HepG2 (cell line): ENCODE results near the gene CALM1. TPM values are rescaled to one million over a fixed set of nuclear protein-coding genes. Genes with fewer than 3 reads are reported as not detected.

Experiments
- DNMT3B ChIP-seq: conservative IDR thresholded peaks from 2 replicates; pipeline ENCODE4 v1.6.1; 2016; ENCODE audit warnings: missing biosample characterization, control low read depth
- JUN ChIP-seq: sonication (generic); formaldehyde crosslinking; IDR thresholded peaks from 2 replicates; pipeline ENCODE4 v1.4.0; 2020; ENCODE audit warnings: mild to moderate bottlenecking, missing genetic modification reagents
- MAZ ChIP-seq, 2 experiments: sonication (generic) in 1 of 2; formaldehyde crosslinking in 1 of 2; IDR thresholded peaks; 2 replicates each; pipeline versions ENCODE4 v1.5.0 to v1.6.1; 2012 to 2020; ENCODE audit warnings: low read depth in 2 of 2, mild to moderate bottlenecking in 2 of 2, borderline replicate concordance in 1 of 2, improper control_type of control experiment in 1 of 2, low read length in 1 of 2, missing genetic modification reagents in 1 of 2, moderate library complexity in 1 of 2
- MIXL1 ChIP-seq: IDR thresholded peaks from 2 replicates; pipeline ENCODE4 v1.6.1; 2016
- MLX ChIP-seq: IDR thresholded peaks from 2 replicates; pipeline ENCODE4 v1.6.1; 2016
- NPAS2 ChIP-seq: sonication (generic); formaldehyde crosslinking; IDR thresholded peaks from 2 replicates; pipeline ENCODE4 v1.8.0; 2022; ENCODE audit warnings: mild to moderate bottlenecking, missing genetic modification reagents, borderline replicate concordance
- PTBP1 ChIP-seq: fragments of 200-400 bp; formaldehyde crosslinking; IDR thresholded peaks from 2 replicates; pipeline ENCODE4 v1.6.1; 2018; ENCODE audit warnings: low read length, low read depth; ENCODE audit not compliant: poor library complexity, severe bottlenecking
- REL ChIP-seq: sonication (generic); formaldehyde crosslinking; conservative IDR thresholded peaks from 2 replicates; pipeline ENCODE4 v1.8.0; 2022; ENCODE audit warnings: mild to moderate bottlenecking, missing genetic modification reagents, moderate library complexity
- TEAD2 ChIP-seq: sonication (generic); formaldehyde crosslinking; IDR thresholded peaks from 2 replicates; pipeline ENCODE4 v1.9.0; 2021; ENCODE audit warnings: missing genetic modification reagents
- TFDP2 ChIP-seq: sonication (generic); formaldehyde crosslinking; IDR thresholded peaks from 2 replicates; pipeline ENCODE4 v1.4.0; 2020; ENCODE audit warnings: missing genetic modification reagents
- TIGD3 ChIP-seq: sonication (generic); formaldehyde crosslinking; IDR thresholded peaks from 2 replicates; pipeline ENCODE4 v1.5.1; 2020; ENCODE audit warnings: mild to moderate bottlenecking, missing genetic modification reagents, borderline replicate concordance
- ZBTB21 ChIP-seq: sonication (generic); formaldehyde crosslinking; IDR thresholded peaks from 2 replicates; pipeline ENCODE4 v1.4.0; 2020; ENCODE audit warnings: missing genetic modification reagents
- ZBTB40 ChIP-seq, 2 experiments: fragments of 450-650 bp in 1 of 2; sonication (generic) in 1 of 2; formaldehyde crosslinking in 1 of 2; IDR thresholded peaks; 2 replicates each; pipeline versions ENCODE4 v1.6.1 to v1.8.0; 2016 to 2022; ENCODE audit warnings: antibody characterized with exemption in 1 of 2, mild to moderate bottlenecking in 1 of 2, missing genetic modification reagents in 1 of 2
- ZNF432 ChIP-seq: sonication (generic); formaldehyde crosslinking; IDR thresholded peaks from 2 replicates; pipeline ENCODE4 v1.5.0; 2020; ENCODE audit warnings: missing genetic modification reagents, mild to moderate bottlenecking, borderline replicate concordance
- ZNF546 ChIP-seq: sonication (generic); formaldehyde crosslinking; conservative IDR thresholded peaks from 2 replicates; pipeline ENCODE4 v1.8.1; 2023; ENCODE audit warnings: mild to moderate bottlenecking, missing genetic modification reagents
- ZNF549 ChIP-seq: sonication (generic); formaldehyde crosslinking; IDR thresholded peaks from 2 replicates; pipeline ENCODE4 v1.5.0; 2020; ENCODE audit warnings: missing genetic modification reagents
- ZNF577 ChIP-seq: sonication (generic); formaldehyde crosslinking; IDR thresholded peaks from 2 replicates; pipeline ENCODE4 v1.4.0; 2020; ENCODE audit warnings: mild to moderate bottlenecking, low read depth, missing genetic modification reagents, borderline replicate concordance
- polyA plus RNA-seq, 8 experiments: library from polyadenylated mRNA; depleted of rRNA in 3 of 8; stranded (reverse) in 7 of 8; unstranded in 1 of 8; fragments of >200 nt; fragmentation: Illumina TruSeq in 4 of 8; extraction: Trizol in 4 of 8; gene quantifications; 2 replicates each; pipeline versions ENCODE4 v1.2.1 to v1.2.3, GENCODE V29; 2011 to 2016; ENCODE audit warnings: low read depth in 4 of 8, missing spikeins in 1 of 8, mixed read lengths in 1 of 8; ENCODE audit not compliant: insufficient read depth in 1 of 8
- total RNA-seq, 5 experiments: library from RNA; depleted of rRNA; stranded (reverse); fragments of >200 nt; fragmentation: Illumina TruSeq; extraction: Trizol; gene quantifications; 2 replicates each; pipeline ENCODE4 v1.2.3, GENCODE V29; 2016; ENCODE audit warnings: low read depth in 1 of 5

Gene CALM1
- total and polyA plus RNA-seq, 2 of the 13 experiments (the other 11 are each of a cell fraction or from before 2014, with no cell fraction given) = 110 to 238 TPM

- TF ChIP-seq ZBTB40 (IDR thresholded peaks at IDR 0.05) = no peak
- peak; percentile 89 for TF ChIP-seq ZBTB40 (CRISPR knock-in tag; IDR thresholded peaks at IDR 0.05)
- TF ChIP-seq JUN (CRISPR knock-in tag) = peak; percentile 54; the same call in 1 of the 2 replicates
- peak; percentile 85; the same call in 1 of the 2 replicates for TF ChIP-seq MAZ (IDR thresholded peaks at IDR 0.05; ENCODE audit: borderline replicate concordance, low read depth, low read length)
- TF ChIP-seq MAZ (CRISPR knock-in tag; IDR thresholded peaks at IDR 0.05; ENCODE audit: low read depth) = peak; percentile 92
- TF ChIP-seq TFDP2 (CRISPR knock-in tag) = peak; percentile 89
- no peak; the same call in 1 of the 2 replicates for TF ChIP-seq DNMT3B (CRISPR knock-in tag)
- no peak for TF ChIP-seq ZNF549 (CRISPR knock-in tag)
- no peak; the same call in none of the 2 replicates for TF ChIP-seq MIXL1 (CRISPR knock-in tag)
- 0 out of 2 replicates have a peak, but pooled peaks have one; percentile 38 for TF ChIP-seq REL (CRISPR knock-in tag)
- TF ChIP-seq ZNF546 (CRISPR knock-in tag) = no peak
- TF ChIP-seq TIGD3 (CRISPR knock-in tag) = peak; percentile 92
- TF ChIP-seq ZNF577 = no peak
- TF ChIP-seq NPAS2 (CRISPR knock-in tag) = no peak
- TF ChIP-seq ZNF432 (CRISPR knock-in tag) = no peak
- 0 out of 2 replicates have a peak, but pooled peaks have one; percentile 11 for TF ChIP-seq MLX (CRISPR knock-in tag)
- no peak for TF ChIP-seq TEAD2 (CRISPR knock-in tag)
- TF ChIP-seq ZBTB21 = peak; percentile 87
- no peak for TF ChIP-seq PTBP1
Measured at GRCh38 chr14:90383126-90383730, 13.6 kb upstream of the CALM1 start (continued).
